Colonic mucosa (tissue), 4 donors: ENCODE measurements around the gene TNFAIP2. TPM values are rescaled to one million over a fixed set of nuclear protein-coding genes. Genes with fewer than 3 reads are reported as not detected.

Source experiments
- DNase-seq: peaks from one replicate; pipeline ENCODE4 v3.0.0-alpha.2; 2020
- H3K27ac ChIP-seq: fragments of 200-600 bp; one replicate; pipeline ENCODE4 v1.8.0; 2021
- H3K27me3 ChIP-seq: fragments of 200-600 bp; one replicate; pipeline ENCODE4 v1.8.0; 2021
- H3K36me3 ChIP-seq: fragments of 200-600 bp; one replicate; pipeline ENCODE4 v1.8.0; 2021
- H3K4me1 ChIP-seq: fragments of 200-600 bp; one replicate; pipeline ENCODE4 v1.8.0; 2021; ENCODE audit warnings: mild to moderate bottlenecking
- H3K4me3 ChIP-seq: fragments of 200-600 bp; one replicate; pipeline ENCODE4 v1.8.0; 2021
- H3K9ac ChIP-seq, 2 donors: one replicate each; pipeline ENCODE4 v1.7.0; 2013; ENCODE audit warnings: control low read depth in 2 of 2, low read depth in 2 of 2, low read length in 2 of 2
- H3K9me3 ChIP-seq: fragments of 200-600 bp; one replicate; pipeline ENCODE4 v1.8.0; 2021
- CTCF ChIP-seq: fragments of 200-600 bp; IDR thresholded peaks from one replicate; pipeline ENCODE4 v1.8.0; 2022; ENCODE audit warnings: antibody characterized with exemption, mild to moderate bottlenecking
- intact Hi-C: fragments of 100-400 bp; cut with DNase I; formaldehyde crosslinking; loops from one replicate; pipeline ENCODE4 v1.14.1; 2022
- total RNA-seq, 2 donors: library from RNA; stranded (reverse); fragmentation: NEBNext Ultra II Directional in 1 of 2; extraction: Animal tissue kit (Norgen Biotek cat#: 25700) in 1 of 2; gene quantifications; one replicate each; pipeline ENCODE4 v1.2.1, GENCODE V29; 2021
- donor health status: healthy.
- donor health status: DM: no; HTN: no; CAD: no.
- donor health status: DM: no; HTN: no; CAD: no.

TNFAIP2 gene
- total RNA-seq, 2 donors from 2014 or later, result 10.5 to 26.9 TPM

GRCh38 chr14:103128631-103129300 lies 5.5 kb downstream of the TNFAIP2 start:
- Histone ChIP-seq H3K4me3 (no peak overlapping the region), H3K27ac (no peak overlapping the region), H3K36me3 (no peaks in the 10 kb centered on the region), H3K9me3 (no peaks in the 10 kb centered on the region), H3K27me3 (peaks cover 17% of the 10 kb centered on the region), H3K4me1 (peaks cover 3% of the 10 kb centered on the region), H3K9ac (no peak overlapping the region)
- intact Hi-C loops, result no loop called here
- no peak for TF ChIP-seq CTCF
- DNase-seq, result no peak

- no peak for TF ChIP-seq CTCF
- H3K9ac ChIP-seq, result no peak overlapping the region
- no peak for DNase-seq
- H3K27me3 ChIP-seq, result peaks cover 10% of the 10 kb centered on the region
- H3K4me1 ChIP-seq, result no peaks in the 10 kb centered on the region
- H3K4me3 ChIP-seq, result no peak overlapping the region
- H3K36me3 ChIP-seq, result no peaks in the 10 kb centered on the region
- intact Hi-C loops, result no loop called here
- no peak overlapping the region for H3K27ac ChIP-seq
- H3K9me3 ChIP-seq, result no peaks in the 10 kb centered on the region
Measured at GRCh38 chr14:103129301-103130016, 6.2 kb downstream of the TNFAIP2 start.

GRCh38 chr14:103130017-103130764 lies 6.9 kb downstream of the TNFAIP2 start:
- DNase-seq, result no peak
- TF ChIP-seq CTCF, result no peak
- no peak overlapping the region for H3K27ac ChIP-seq
- intact Hi-C loops, result no loop called here
- no peaks in the 10 kb centered on the region for H3K4me1 ChIP-seq
- H3K27me3 ChIP-seq, result peaks cover 2% of the 10 kb centered on the region
- H3K9ac ChIP-seq, result no peak overlapping the region
- H3K36me3 ChIP-seq, result no peaks in the 10 kb centered on the region
- H3K4me3 ChIP-seq, result no peak overlapping the region
- no peaks in the 10 kb centered on the region for H3K9me3 ChIP-seq

- Histone ChIP-seq H3K27me3 (no peaks in the 10 kb centered on the region), H3K27ac (no peak overlapping the region), H3K9ac (no peak overlapping the region), H3K9me3 (no peaks in the 10 kb centered on the region), H3K4me3 (no peak overlapping the region), H3K36me3 (no peaks in the 10 kb centered on the region), H3K4me1 (no peaks in the 10 kb centered on the region)
- intact Hi-C loops, result no loop called here
- TF ChIP-seq CTCF, result no peak
- no peak for DNase-seq
Measured at GRCh38 chr14:103130965-103131364, 7.7 kb downstream of the TNFAIP2 start.

GRCh38 chr14:103131580-103131979 lies 8.3 kb downstream of the TNFAIP2 start:
- H3K36me3 ChIP-seq, result no peaks in the 10 kb centered on the region
- H3K27me3 ChIP-seq, result no peaks in the 10 kb centered on the region
- no peak overlapping the region for H3K27ac ChIP-seq
- no peak for DNase-seq
- no peaks in the 10 kb centered on the region for H3K9me3 ChIP-seq
- no peak for TF ChIP-seq CTCF
- no peak overlapping the region for H3K4me3 ChIP-seq
- H3K4me1 ChIP-seq, result no peaks in the 10 kb centered on the region
- H3K9ac ChIP-seq, result no peak overlapping the region
- intact Hi-C loops, result no loop called here
